ENCODE data around the gene VAV3. TPM values are rescaled to one million over a fixed set of nuclear protein-coding genes. Genes with fewer than 3 reads are reported as not detected.
A peak's percentile ranks its signal among the peaks of the same experiment; 100 is the strongest.

Gene VAV3
- total RNA-seq, 1 experiment from 2014 or later, result 0.84 TPM

- no peak for DNase-seq (ENCODE audit: low read depth)
Measured at GRCh38 chr1:107840725-107841124, 124.3 kb downstream of the VAV3 start.

GRCh38 chr1:107838056-107838455 is 126.9 kb downstream of the VAV3 start:
- no peak for DNase-seq (ENCODE audit: low read depth)

GRCh38 chr1:107835151-107835670 is 129.8 kb downstream of the VAV3 start:
- DNase-seq (ENCODE audit: low read depth), result no peak

GRCh38 chr1:107833061-107833460 is 131.9 kb downstream of the VAV3 start:
- DNase-seq (ENCODE audit: low read depth), result no peak

- no peak for DNase-seq (ENCODE audit: low read depth)
Measured at GRCh38 chr1:107831921-107832320, 133.1 kb downstream of the VAV3 start.

- no peak for DNase-seq (ENCODE audit: low read depth)
Measured at GRCh38 chr1:107830526-107830925, 134.5 kb downstream of the VAV3 start.

- no peak for DNase-seq (ENCODE audit: low read depth)
Measured at GRCh38 chr1:107830075-107830474, 134.9 kb downstream of the VAV3 start.

- peak; percentile 45 for DNase-seq (ENCODE audit: low read depth)
Measured at GRCh38 chr1:107829036-107829770, 135.8 kb downstream of the VAV3 start.

GRCh38 chr1:107824946-107825345 is 140.0 kb downstream of the VAV3 start:
- DNase-seq (ENCODE audit: low read depth), result no peak

GRCh38 chr1:107821340-107821739 is 143.6 kb downstream of the VAV3 start:
- DNase-seq (ENCODE audit: low read depth), result peak; percentile 29

- DNase-seq (ENCODE audit: low read depth), result peak; percentile 35
Measured at GRCh38 chr1:107820801-107821200, 144.2 kb downstream of the VAV3 start.

- no peak for DNase-seq (ENCODE audit: low read depth)
Measured at GRCh38 chr1:107817935-107818334, 147.0 kb downstream of the VAV3 start.

- DNase-seq (ENCODE audit: low read depth), result no peak
Measured at GRCh38 chr1:107817206-107817605, 147.8 kb downstream of the VAV3 start.

GRCh38 chr1:107810291-107810951 is 154.6 kb downstream of the VAV3 start:
- no peak for DNase-seq (ENCODE audit: low read depth)

GRCh38 chr1:107807855-107808254 is 157.1 kb downstream of the VAV3 start:
- no peak for DNase-seq (ENCODE audit: low read depth)

GRCh38 chr1:107807405-107807804 is 157.6 kb downstream of the VAV3 start:
- DNase-seq (ENCODE audit: low read depth), result no peak

GRCh38 chr1:107806902-107807301 is 158.1 kb downstream of the VAV3 start:
- DNase-seq (ENCODE audit: low read depth), result no peak

- DNase-seq (ENCODE audit: low read depth), result no peak
Measured at GRCh38 chr1:107804741-107805140, 160.2 kb downstream of the VAV3 start.

GRCh38 chr1:107804134-107804533 is 160.8 kb downstream of the VAV3 start:
- DNase-seq (ENCODE audit: low read depth), result no peak

GRCh38 chr1:107803579-107803978 is 161.4 kb downstream of the VAV3 start:
- no peak for DNase-seq (ENCODE audit: low read depth)

GRCh38 chr1:107802654-107803053 is 162.3 kb downstream of the VAV3 start:
- DNase-seq (ENCODE audit: low read depth), result no peak

- no peak for DNase-seq (ENCODE audit: low read depth)
Measured at GRCh38 chr1:107795994-107796393, 169.0 kb downstream of the VAV3 start.

- DNase-seq (ENCODE audit: low read depth), result no peak
Measured at GRCh38 chr1:107795441-107795840, 169.5 kb downstream of the VAV3 start.

All from RPMI7951 (cell line).